Stimulated activated CD8-positive, alpha-beta memory T cell treated with anti-CD3 and anti-CD28 coated beads, Interleukin-4, amount 100 ng/mL, for 4 hours (primary cell): ENCODE results near the gene PARN.
A peak's percentile ranks its signal among the peaks of the same experiment; 100 is the strongest.
"Not testable (repeated sequence)": the region's sequence is repeated elsewhere in the genome, so short reads cannot be mapped to it uniquely, and the experiment has no call there.

ENCODE experiments used
- DNase-seq, 2 donors: peaks; one replicate each; pipeline ENCODE4 v3.0.0-alpha.2; 2020; ENCODE audit warnings: low read depth in 2 of 2, low spot score in 1 of 2

The PARN gene

GRCh38 chr16:14444979-14445810 is 184.9 kb downstream of the PARN start:
- no peak for DNase-seq

GRCh38 chr16:14441533-14441932 is 188.5 kb downstream of the PARN start:
- not testable (repeated sequence) for DNase-seq

GRCh38 chr16:14438256-14438655 is 191.8 kb downstream of the PARN start:
- no peak for DNase-seq

GRCh38 chr16:14437426-14437825 is 192.6 kb downstream of the PARN start:
- no peak for DNase-seq

GRCh38 chr16:14436401-14436955 is 193.6 kb downstream of the PARN start:
- peak in 1 of 2 donors; percentile 2 for DNase-seq

- no peak for DNase-seq
These were observed 195.2 kb downstream of the PARN start for GRCh38 chr16:14434860-14435259.

GRCh38 chr16:14428971-14429637 is 201.0 kb downstream of the PARN start:
- not testable (repeated sequence) for DNase-seq

- no peak for DNase-seq
These were observed 202.0 kb downstream of the PARN start for GRCh38 chr16:14428043-14428442.

GRCh38 chr16:14427371-14427948 is 202.6 kb downstream of the PARN start:
- no peak for DNase-seq

GRCh38 chr16:14424595-14424994 is 205.5 kb downstream of the PARN start:
- DNase-seq, result no peak

GRCh38 chr16:14423344-14423743 is 206.7 kb downstream of the PARN start:
- DNase-seq, result no peak

- no peak for DNase-seq
These were observed 209.2 kb downstream of the PARN start for GRCh38 chr16:14420721-14421488.

- DNase-seq, result not testable (repeated sequence)
These were observed 209.8 kb downstream of the PARN start for GRCh38 chr16:14420243-14420642.

GRCh38 chr16:14419817-14420216 is 210.2 kb downstream of the PARN start:
- DNase-seq, result no peak

GRCh38 chr16:14418795-14419225 is 211.2 kb downstream of the PARN start:
- no peak for DNase-seq

- no peak for DNase-seq
These were observed 213.9 kb downstream of the PARN start for GRCh38 chr16:14416184-14416583.

GRCh38 chr16:14415291-14415690 is 214.8 kb downstream of the PARN start:
- DNase-seq, result no peak

GRCh38 chr16:14409563-14409962 is 220.5 kb downstream of the PARN start:
- DNase-seq, result no peak

- DNase-seq, result no peak
These were observed 222.2 kb downstream of the PARN start for GRCh38 chr16:14407786-14408399.
